Measurements from ENCODE around the gene DNAJC21.

DNAJC21 gene

GRCh38 chr5:34982823-34983222, 53.5 kb downstream of the DNAJC21 start:
- DNase-seq (ENCODE audit: low spot score) = no peak

DNA sequence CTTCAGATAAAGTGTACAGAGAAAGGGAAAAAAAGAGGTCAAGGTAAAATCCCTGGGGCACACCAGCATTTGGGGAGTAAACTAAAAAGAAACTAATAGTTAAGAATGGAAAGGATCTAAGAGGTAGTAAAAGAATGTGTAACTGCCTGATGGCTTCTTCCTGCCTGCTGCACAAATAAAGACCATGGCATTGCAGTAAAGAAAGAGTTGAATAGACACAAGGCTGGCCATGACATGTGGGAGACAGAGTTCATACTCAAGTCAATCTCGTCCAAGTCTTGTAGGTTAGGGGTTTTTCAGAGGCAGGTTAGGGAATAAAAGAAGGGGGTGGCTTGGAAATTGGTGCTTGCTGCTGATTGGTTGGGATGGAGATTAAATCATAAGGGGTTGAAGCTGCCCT, 57.6 kb downstream of the DNAJC21 start:
- DNase-seq (ENCODE audit: low spot score) = no peak

GRCh38 chr5:34991486-34992238, 62.3 kb downstream of the DNAJC21 start:
- no peak for DNase-seq (ENCODE audit: low spot score)

- no peak for DNase-seq (ENCODE audit: low spot score)
These were observed 64.6 kb downstream of the DNAJC21 start for GRCh38 chr5:34993951-34994350.

GRCh38 chr5:34996261-34996660, 66.9 kb downstream of the DNAJC21 start:
- DNase-seq (ENCODE audit: low spot score) = no peak

DNA sequence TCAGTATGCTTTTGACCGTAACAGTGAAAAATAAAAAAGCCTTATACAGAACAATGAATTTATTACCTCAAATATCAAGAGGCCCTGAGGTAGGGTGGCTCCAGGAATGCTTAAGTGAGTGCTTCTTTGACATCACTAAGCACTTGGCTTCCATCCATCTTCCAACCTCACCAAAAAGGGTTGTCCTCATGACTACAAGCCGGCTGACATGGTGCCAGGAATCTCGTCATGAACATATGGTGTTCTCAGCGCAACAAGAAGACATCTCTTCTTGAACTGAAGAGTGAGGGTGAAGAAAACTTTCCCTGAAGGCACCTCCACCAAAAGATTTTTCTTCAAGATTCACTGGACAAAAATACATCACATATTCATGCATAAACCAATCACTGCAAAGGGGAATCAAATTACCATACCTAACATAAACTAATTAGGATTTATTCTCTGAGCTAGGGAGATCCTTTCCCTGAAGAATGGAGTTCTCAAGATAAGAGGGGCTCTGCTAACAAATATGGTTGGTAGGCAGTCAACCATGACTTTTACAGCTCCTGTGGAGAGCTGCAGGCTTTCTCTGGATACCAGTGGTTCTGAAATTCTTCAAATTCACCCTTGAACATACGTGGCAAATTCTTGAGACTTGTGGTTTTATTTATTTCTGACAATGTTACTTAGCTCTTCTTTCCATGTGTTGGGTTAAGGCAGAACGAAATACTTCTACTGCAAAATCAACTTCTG, 68.9 kb downstream of the DNAJC21 start:
- DNase-seq (ENCODE audit: low spot score) = no peak

GRCh38 chr5:35001842-35002241, 72.5 kb downstream of the DNAJC21 start:
- no peak for DNase-seq (ENCODE audit: low spot score)

DNA sequence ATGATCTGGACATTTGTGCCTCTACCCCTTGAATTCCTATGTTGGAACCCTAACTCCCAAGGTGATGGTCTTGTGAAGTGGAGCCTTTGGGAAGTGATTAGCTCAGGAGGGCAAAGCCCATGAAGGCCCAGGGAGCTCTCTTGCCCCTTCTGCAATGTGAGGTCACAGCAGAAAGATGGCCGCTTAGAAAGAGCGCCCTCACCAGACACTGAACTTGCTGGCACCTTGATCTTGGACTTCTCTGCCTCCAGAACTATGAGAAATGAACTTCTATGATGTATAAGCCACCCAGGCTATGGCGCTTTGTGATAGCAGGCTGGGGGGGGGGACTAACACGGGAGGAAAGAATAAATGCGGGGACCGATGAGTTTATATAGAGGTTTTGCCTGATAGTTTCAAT, 73.1 kb downstream of the DNAJC21 start:
- no peak for DNase-seq (ENCODE audit: low spot score)

DNA sequence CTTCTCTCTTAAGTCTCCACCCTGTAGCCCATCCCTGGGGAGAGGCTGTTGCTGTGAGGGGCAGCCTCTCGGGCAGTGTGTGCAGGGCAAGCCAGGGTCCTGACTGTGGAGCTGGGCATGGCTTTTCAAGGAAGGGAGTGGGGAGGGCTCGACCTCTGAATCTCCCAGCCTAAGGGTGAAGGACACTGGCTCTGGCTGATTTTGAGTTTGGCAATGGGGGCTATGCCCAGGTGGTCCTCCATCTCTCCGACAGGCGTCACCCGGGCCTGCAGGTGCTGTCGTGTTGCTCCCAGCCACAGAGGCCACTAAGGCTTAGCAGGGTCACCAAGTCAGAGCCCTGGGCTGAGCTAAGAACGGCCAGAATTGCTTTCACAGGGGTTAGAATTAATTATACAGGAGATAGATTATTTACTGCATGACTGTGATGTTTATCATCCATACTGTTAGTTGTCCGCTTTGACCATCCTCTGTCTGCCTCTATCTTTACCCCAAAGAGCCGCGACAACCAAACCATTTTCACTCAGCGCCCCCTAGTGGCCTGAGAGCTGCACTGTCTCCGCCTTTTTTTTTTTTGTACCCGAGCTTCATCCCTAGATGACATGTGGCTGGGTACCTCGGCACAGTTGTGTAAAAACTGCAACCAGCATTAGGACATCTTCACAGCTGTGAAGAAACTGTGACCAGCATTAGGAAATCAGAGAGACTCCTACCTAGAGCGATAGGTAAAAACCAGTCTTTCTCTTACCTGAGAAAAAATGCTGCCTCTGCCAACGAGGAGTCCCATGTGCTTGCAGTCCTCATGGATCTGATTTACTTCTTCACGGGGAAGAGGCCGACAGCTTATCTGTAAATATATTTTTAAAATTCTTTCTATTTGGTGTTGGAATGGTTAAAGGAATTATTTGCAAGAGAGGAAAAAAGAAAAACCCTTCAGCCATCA, 73.9 kb downstream of the DNAJC21 start:
- peak; percentile 43 for DNase-seq (ENCODE audit: low spot score)

- no peak for DNase-seq (ENCODE audit: low spot score)
These were observed 74.8 kb downstream of the DNAJC21 start for GRCh38 chr5:35004200-35004599.

- DNase-seq (ENCODE audit: low spot score) = no peak
These were observed 75.4 kb downstream of the DNAJC21 start for GRCh38 chr5:35004771-35005170.
